Measurements from ENCODE around the gene EGFR. TPM values are rescaled to one million over a fixed set of nuclear protein-coding genes. Genes with fewer than 3 reads are reported as not detected.

The EGFR gene
- total and polyA plus RNA-seq, 2 donors (not counting 3 experiments of a cell fraction or from before 2014, with no cell fraction given): 1.5 to 4.1 TPM

DNA sequence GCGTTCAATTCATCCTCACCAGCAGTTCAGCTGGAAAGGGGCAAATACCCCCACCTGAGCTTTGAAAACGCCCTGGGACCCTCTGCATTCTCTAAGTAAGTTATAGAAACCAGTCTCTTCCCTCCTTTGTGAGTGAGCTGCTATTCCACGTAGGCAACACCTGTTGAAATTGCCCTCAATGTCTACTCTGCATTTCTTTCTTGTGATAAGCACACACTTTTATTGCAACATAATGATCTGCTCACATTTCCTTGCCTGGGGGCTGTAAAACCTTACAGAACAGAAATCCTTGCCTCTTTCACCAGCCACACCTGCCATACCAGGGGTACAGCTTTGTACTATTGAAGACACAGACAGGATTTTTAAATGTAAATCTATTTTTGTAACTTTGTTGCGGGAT, 190.5 kb downstream of the EGFR start:
- Histone ChIP-seq H3K27me3 (ENCODE audit: control insufficient read depth in 2 of 2, insufficient read depth in 2 of 2, low read length in 2 of 2) (peaks cover 0 to 2% of the 10 kb centered on the region in 2 experiments), H3K79me2 (ENCODE audit: control insufficient read depth, insufficient read depth, low read length) (no peaks in the 10 kb centered on the region), H2AFZ (ENCODE audit: low read depth, low read length) (no peak overlapping the region), H3K4me3 (replicated peaks in 1 of 3; ENCODE audit: insufficient read depth in 1 of 3, low read depth in 1 of 3, low read length in 3 of 3) (no peak overlapping the region), H4K20me1 (replicated peaks; ENCODE audit: control insufficient read depth, extremely low read depth, insufficient read depth, low read length) (no peaks in the 10 kb centered on the region), H3K9ac (replicated peaks; ENCODE audit: extremely low read depth, insufficient read depth, low read length) (no peak overlapping the region), H3K36me3 (ENCODE audit: control insufficient read depth in 2 of 2, extremely low read depth in 1 of 2, insufficient read depth in 2 of 2, low read length in 2 of 2) (no peaks in the 10 kb centered on the region), H3K4me1 (ENCODE audit: control insufficient read depth, extremely low read depth, insufficient read depth, low read length) (peaks cover 12% of the 10 kb centered on the region), H3K27ac (ENCODE audit: insufficient read depth, low read depth, low read length) (no peak overlapping the region), H3K4me2 (ENCODE audit: insufficient read depth, low read length) (no peak overlapping the region), H3K9me1 (replicated peaks; ENCODE audit: control insufficient read depth, extremely low read depth, insufficient read depth, low read length) (no peaks in the 10 kb centered on the region), H3K9me3 (replicated peaks; ENCODE audit: control insufficient read depth, insufficient read depth, low read length) (no peaks in the 10 kb centered on the region)
- intact Hi-C loops (cut with micrococcal nuclease) (no loop called here), dilution Hi-C loops (cut with MboI; ENCODE audit: extremely low pct_ligation_motif_present, low sequenced_read_pairs) (no loop called here)
- no peak for DNase-seq (ENCODE audit: low read depth, low spot score)
- BruUV-seq (replicated peaks): no TSS peak
- no peak for FAIRE-seq
- ChIA-PET POLR2A (no interaction called here), CTCF (no interaction called here)
- TF ChIP-seq JUN (IDR thresholded peaks at IDR 0.05; ENCODE audit: borderline replicate concordance, insufficient read depth, insufficient read length, low read depth): no peak
- TF ChIP-seq GATA2 (IDR thresholded peaks at IDR 0.05; ENCODE audit: insufficient read depth, insufficient read length, low read depth, low read length): no peak
- no peak for TF ChIP-seq POLR2A (IDR thresholded peaks at IDR 0.05; ENCODE audit: low read depth, low read length)
- TF ChIP-seq FOS (IDR thresholded peaks at IDR 0.05; ENCODE audit: borderline replicate concordance, insufficient read depth, low read length): no peak
- TF ChIP-seq POLR2AphosphoS5 (IDR thresholded peaks at IDR 0.05; ENCODE audit: insufficient read depth, low read depth, low read length): no peak
- TF ChIP-seq, protein P1, sequence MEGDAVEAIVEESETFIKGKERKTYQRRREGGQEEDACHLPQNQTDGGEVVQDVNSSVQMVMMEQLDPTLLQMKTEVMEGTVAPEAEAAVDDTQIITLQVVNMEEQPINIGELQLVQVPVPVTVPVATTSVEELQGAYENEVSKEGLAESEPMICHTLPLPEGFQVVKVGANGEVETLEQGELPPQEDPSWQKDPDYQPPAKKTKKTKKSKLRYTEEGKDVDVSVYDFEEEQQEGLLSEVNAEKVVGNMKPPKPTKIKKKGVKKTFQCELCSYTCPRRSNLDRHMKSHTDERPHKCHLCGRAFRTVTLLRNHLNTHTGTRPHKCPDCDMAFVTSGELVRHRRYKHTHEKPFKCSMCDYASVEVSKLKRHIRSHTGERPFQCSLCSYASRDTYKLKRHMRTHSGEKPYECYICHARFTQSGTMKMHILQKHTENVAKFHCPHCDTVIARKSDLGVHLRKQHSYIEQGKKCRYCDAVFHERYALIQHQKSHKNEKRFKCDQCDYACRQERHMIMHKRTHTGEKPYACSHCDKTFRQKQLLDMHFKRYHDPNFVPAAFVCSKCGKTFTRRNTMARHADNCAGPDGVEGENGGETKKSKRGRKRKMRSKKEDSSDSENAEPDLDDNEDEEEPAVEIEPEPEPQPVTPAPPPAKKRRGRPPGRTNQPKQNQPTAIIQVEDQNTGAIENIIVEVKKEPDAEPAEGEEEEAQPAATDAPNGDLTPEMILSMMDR (IDR thresholded peaks at IDR 0.05; ENCODE audit: extremely low read depth in 1 of 2, insufficient read depth in 1 of 2, low read depth in 1 of 2, low read length in 2 of 2): no peak
- no peak for TF ChIP-seq EZH2 (IDR thresholded peaks at IDR 0.05; ENCODE audit: borderline replicate concordance, low read depth, low read length, severe bottlenecking)
- TF ChIP-seq, protein P2, sequence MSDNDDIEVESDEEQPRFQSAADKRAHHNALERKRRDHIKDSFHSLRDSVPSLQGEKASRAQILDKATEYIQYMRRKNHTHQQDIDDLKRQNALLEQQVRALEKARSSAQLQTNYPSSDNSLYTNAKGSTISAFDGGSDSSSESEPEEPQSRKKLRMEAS (IDR thresholded peaks at IDR 0.05; ENCODE audit: insufficient read depth, insufficient read length): no peak
- no peak for TF ChIP-seq MYC (IDR thresholded peaks at IDR 0.05; ENCODE audit: low read depth, low read length)

All from endothelial cell of umbilical vein (primary cell).